Adipose tissue (tissue), 3 donors: Measurements from ENCODE around the gene DCLK1. TPM values are rescaled to one million over a fixed set of nuclear protein-coding genes. Genes with fewer than 3 reads are reported as not detected.
"Not testable (repeated sequence)": the region's sequence is repeated elsewhere in the genome, so short reads cannot be mapped to it uniquely, and the experiment has no call there.

Source experiments
- H3K27ac ChIP-seq: one replicate; pipeline ENCODE4 v1.5.1; 2013; ENCODE audit warnings: low read depth, low read length
- WGBS, 3 donors: extraction: QIAGEN DNeasy Blood & Tissue Kit; methylation state at CpG; one replicate each; pipeline ENCODE4 v1.1.7; 2013; 5-methylcytosine and 5-hydroxymethylcytosine counted together
- polyA plus RNA-seq, 3 donors: library from polyadenylated mRNA; stranded (reverse); fragments of 200-250 nt; gene quantifications; one replicate each; pipeline ENCODE4 v1.2.3, GENCODE V29; 2013
- donor health status: healthy with polysubstance abuse.
- donor health status: Bipolar disorder and iron deficiency.
- donor health status: healthy.

DCLK1 gene
- polyA plus RNA-seq, 3 donors: 1.2 to 113 (median 7.3) TPM

DNA sequence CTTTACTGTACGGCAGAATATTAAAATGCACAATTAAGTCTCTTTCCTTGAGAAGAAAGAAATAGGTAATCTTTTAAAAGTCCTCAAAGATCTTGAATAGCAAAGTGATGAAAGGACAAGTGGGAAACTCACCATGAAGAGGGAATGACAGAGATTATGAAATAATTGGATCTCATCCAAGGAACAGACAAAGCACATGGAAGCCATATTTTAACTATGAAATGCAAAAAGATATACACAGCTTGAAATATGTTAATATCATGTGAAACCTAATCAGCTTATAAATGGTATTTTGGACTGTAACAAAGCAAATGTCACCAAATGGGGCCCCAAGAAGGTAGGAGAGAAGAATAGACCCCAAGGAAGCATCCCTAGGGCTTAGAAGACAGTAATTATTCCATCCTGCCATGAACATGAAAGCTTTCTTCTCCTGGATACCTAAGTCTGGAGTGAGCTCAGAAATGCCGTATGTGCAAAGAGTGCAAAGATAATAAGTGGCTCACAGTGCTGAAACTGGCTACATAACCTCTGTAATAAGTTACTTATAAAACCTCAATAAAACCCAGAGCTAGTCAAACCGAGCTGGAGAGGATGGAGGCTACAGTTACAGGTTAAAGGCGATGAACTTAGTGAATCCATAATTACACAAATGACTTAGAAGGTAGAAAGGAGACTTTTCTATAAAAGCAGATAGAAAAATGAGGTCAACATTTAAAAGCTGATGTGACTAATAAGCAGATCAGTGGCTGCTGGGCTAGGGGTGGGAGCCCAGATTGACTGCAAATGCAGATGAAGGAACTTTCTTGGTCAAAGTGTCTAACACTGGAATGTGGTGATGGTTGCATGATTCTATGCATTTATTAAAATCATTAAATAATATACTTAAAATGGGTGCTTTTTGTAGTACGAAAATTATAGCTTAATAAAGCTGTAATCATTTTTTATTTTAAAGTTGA lies 34.4 kb downstream of the DCLK1 start:
- 63 to 80% (median 78%) methylated on average over 5 of the region's 5 CpGs for WGBS, 3 donors

DNA sequence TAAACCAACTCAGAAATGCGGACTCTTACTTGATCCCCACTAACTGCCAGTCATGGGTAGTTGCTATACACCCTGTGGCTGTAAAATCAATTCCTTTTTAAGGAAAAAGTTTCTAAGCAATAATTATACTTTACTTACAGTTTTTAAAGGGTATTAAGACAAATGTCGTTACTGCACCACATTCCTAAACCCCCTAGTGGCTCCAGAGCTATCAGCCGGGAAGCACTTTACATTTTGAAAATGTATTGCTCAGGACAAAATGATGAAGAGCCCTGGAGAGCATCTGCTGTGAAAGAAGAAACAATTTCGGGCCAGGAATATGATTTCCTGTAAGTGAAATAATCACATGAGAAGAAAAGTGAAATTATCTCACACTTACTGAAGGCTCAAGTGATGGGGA lies 36.7 kb downstream of the DCLK1 start:
- H3K27ac ChIP-seq: no peak overlapping the region
- 55 to 65% (median 63%) methylated on average over 4 of the region's 4 CpGs for WGBS, 3 donors

More for the DNA sequence above, 34.4 kb downstream of the DCLK1 start:
- H3K27ac ChIP-seq: no peak overlapping the region

DNA sequence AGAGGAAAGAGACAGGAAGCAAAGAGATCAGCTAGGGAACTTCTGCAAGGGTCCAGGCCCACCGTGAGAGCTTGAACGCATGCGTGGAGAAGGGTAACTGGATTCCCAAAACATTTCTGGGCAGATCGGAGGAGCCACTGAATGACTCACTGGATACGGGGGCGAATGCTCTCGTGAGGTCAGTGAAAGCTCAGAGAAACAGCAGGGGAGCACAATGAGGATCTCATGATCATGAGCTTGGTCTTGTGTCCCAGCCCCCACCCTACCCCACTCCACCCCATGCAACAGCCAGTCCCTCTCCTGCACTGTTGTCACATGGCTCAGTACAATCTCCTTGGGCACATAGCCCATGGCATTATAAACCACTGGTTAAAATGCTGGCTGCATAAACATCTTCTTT lies 40.6 kb downstream of the DCLK1 start:
- 80 to 90% (median 88%) methylated on average over 7 of the region's 7 CpGs for WGBS, 3 donors
- no peak overlapping the region for H3K27ac ChIP-seq

DNA sequence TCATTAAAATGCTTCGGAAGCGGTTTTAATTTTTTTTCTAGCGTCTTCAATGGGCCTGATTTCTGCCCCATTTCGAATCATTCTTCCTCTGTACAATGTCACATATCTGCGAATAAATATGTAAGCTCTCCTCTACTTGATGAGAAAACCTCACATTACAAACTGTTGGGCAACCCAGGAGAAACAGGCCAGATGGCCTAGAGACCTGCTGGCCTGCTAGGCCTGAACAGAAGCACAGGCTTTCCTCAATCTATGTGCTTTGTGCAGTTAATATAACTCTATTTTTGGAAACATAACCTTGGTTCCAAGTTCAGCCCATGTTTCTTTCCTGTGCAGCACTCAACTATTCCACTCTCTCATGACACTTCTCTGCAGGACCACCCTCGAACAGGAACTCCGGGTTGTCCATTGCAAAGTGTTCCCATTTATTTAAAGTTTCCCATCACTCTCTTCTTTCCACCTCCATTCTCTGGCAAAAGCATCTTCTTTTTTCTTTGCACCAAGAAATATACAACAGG lies 42.0 kb downstream of the DCLK1 start:
- no peak overlapping the region for H3K27ac ChIP-seq
- 86% methylated on average over 7 of the region's 7 CpGs for WGBS, 3 donors

DNA sequence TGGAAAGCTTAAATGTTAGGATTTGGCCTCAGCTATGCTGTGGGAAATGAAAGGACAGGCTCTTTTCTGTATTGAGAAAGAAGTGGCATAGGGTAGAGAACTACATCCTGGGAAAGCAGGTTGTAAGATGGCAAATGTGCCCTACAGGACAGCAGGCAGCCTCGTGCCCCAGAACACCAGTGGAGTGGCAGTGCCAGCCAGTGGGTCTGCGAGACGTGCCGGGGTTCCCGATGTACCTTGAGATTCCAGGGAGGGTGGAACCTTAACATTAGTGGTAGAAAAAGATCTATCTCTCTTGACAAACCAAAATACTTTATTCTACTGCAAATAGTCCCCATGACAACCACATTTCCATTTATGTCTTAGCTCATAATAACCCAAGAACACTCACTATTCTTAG lies 42.7 kb downstream of the DCLK1 start:
- WGBS, 3 donors: 88 to 95% (median 90%) methylated on average over 5 of the region's 5 CpGs
- no peak overlapping the region for H3K27ac ChIP-seq

DNA sequence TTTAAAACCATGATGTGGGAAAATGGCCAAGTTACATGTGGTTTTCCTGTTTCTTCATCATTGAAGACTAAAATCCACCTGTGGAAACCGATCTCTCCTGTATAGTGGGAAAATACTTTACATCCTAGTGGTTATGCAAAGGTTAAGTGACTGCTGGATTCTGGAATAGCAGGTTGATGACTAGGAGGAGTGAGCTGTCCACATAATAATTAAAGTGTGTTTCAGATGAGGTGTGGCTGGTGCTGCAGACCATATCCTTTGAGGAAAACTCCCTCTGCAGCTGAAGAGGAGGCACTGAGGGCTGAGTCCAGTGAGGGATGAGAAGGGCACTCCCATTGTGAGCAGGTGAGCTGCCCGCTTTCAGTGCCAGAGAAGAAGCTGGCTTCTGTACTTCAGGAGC lies 43.2 kb downstream of the DCLK1 start:
- WGBS, 3 donors: 73 to 94% (median 86%) methylated on average over 2 of the region's 2 CpGs
- no peak overlapping the region for H3K27ac ChIP-seq

DNA sequence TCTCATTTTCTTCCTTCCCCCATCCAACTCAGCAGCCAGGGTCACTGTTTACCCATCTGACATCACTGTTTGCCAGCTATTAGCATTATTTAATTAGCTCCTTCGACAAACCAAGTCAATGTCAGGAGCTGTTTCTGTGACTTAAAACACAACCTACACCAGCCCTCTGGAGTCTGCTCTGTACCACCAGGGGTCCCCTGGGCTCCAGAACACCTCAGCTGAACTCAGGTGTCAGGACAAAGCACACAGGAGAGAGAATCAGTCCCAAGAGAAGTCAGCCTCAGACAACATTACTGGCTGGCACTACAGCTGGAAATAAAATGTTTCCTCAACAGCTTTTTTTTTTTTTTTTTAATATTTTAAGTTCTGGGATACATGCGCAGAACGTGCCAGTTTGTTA lies 45.1 kb downstream of the DCLK1 start:
- no peak overlapping the region for H3K27ac ChIP-seq
- WGBS, 3 donors: 65 to 74% (median 71%) methylated on average over 3 of the region's 3 CpGs

DNA sequence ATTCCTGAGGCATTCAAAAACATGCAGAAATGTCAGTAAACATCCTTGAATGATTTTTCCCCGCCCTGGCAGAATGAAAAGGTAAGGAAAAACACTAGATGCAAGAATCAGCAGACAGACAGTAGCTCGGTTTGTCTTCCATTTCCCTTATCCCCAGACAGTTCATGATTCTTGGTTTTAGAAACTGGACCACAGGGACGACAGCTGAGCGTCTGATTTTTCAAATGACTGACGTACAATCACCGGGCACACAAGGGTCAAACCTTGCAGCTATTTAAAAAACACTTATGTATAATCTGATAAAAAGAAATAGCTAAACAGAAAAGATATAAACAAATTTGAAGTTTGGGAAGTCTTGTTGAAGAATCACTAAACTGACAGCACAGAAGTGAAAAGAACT lies 47.1 kb downstream of the DCLK1 start:
- no peak overlapping the region for H3K27ac ChIP-seq
- WGBS, 3 donors: 70 to 76% (median 71%) methylated on average over 6 of the region's 6 CpGs

DNA sequence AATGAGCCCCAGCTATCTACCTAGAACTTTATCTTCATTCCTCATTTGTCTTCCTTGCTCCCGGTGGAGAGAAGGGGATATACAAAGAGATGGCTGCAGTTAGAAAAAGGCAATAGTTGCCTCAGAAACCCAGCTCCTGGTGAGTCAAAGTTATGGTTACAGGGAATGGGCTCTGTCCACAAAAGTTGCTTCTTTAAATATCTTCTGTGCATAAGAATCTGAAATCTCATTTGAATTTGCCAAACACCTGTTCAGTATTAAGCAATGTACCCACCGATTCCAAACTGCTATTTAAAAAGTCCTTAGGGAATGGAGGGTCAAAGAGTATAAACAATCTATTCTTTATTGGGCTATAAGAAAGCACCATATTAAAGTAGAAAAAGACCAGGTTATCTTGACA lies 48.4 kb downstream of the DCLK1 start:
- WGBS, 3 donors: 60 to 69% (median 63%) methylated on average over 2 of the region's 2 CpGs
- no peak overlapping the region for H3K27ac ChIP-seq

DNA sequence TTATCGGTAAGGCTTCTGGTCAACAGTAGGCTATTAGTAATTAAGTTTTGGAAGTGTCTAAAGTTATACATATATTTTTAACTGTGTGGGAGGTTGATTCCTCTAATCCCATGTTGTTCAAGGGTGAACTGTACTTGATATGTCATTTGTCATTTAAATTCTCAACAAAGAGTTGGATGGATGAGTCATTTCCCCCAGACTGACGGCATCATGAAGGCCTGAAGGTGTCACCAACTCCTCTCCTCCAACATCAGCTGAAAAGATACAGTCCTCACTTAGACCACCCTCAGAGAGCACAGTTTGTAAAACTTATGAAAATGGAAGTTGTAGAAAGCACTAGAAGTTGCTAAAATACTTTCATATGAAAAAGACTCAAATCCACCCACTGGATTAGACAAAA lies 48.8 kb downstream of the DCLK1 start:
- 76 to 85% (median 77%) methylated on average over 2 of the region's 2 CpGs for WGBS, 3 donors
- H3K27ac ChIP-seq: no peak overlapping the region

DNA sequence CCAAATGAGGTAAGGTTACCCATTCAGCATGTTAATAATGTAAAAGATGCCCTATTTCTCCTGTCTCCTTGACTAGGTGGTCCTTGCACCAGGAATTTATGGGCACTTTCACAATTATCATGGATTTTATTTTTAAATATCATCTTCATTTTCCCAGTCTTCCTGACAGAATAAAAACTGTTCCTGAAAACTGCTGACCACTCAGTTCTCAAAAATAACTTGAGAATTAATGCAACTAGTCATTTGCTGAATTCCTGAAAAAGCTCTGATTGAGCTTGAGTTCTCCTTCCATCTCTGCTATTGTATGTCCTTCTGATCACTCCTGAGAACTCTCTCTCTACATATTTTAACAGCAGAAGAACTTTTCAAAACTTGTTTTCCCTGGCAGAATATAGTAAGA lies 55.0 kb downstream of the DCLK1 start:
- no peak overlapping the region for H3K27ac ChIP-seq

DNA sequence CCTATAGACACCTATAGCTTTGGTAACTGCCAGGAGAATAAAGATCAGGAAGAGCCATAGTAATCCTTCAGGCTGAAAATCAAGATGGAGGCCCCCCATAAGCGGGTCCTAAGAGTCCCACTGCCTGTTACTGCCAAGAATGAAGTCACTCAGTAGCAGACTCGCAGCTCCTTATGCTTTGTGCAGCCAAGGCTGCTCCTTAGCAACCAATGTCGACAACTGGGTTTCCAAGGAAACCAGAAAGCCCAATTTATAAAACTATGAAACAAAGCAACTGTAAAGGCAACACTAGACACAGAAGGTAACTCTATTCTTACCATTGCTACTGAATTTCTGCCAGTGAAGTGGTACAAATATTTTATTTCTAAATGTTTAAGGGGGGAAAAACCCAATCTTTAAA lies 56.5 kb downstream of the DCLK1 start:
- WGBS, 3 donors: 33 to 52% (median 44%) methylated on average over 3 of the region's 3 CpGs

DNA sequence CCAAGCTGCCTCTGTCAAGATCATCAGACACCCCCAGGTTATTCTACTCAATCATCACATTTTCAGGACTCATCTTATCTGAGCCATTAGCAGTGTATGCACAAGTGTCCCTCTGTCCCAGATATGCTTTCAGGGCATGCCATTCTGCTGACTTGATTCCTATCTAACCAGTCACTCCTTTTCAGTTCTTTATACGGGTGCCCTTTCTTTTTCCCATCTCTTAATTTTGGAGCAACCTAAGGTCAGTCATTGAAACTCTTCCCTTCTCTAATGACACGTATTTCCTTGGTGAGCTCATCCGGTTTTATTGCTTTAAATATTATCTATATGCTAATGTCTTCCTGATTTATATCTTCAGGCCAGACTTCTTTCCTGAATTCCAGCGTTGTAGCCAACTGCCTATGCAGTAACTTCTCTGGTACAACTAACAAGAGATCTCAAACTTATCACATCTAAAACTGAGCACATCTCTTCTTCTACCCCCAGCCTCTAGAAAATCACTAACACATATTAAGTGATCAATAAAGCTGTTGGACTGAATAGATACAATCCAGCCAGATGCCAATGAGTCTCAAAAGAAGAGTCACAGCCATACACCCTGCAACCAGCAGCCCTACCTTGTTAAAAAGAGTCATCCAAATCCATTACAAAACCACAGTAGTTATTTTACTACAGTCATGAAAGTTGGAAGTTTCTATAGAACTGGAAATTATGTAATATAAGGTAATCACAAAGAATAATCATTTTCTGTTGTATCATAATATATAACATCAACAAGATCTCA lies 58.8 kb downstream of the DCLK1 start:
- no peak overlapping the region for H3K27ac ChIP-seq
- WGBS, 3 donors: 54 to 74% (median 69%) methylated on average over 4 of the region's 4 CpGs

More for the DNA sequence above, 56.5 kb downstream of the DCLK1 start:
- H3K27ac ChIP-seq: no peak overlapping the region

DNA sequence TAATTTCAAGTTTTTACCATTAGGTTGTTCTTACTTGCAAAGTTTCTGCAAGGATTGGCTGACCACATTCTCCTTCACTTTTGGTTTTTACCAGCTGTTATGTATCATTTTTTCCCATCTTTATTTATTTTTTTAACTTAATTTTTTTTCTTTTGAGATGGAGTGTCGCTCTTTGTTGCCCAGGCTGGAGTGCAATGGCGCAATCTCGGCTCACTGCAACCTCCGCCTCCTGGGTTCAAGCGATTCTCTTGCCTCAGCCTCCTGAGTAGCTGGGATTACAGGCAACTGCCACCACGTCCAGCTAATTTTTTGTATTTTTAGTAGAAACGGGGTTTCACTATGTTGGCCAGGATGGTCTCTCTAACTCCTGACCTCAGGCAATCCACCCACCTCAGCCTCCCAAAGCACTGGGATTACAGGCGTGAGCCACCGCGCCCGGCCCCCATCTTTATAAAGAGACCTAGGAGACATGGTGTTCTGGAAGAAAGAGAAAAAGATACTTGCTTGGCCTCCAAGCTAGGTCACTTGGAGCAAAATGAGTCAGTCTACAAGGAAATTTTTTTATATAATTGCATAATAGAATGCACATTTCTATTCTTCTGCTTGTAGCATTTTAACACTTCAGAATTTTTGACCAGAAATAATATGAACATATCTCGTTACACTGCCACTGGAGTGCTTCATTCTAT lies 60.5 kb downstream of the DCLK1 start:
- 63 to 80% (median 74%) methylated on average over 12 of the region's 12 CpGs for WGBS, 3 donors
- H3K27ac ChIP-seq: not testable (repeated sequence)

DNA sequence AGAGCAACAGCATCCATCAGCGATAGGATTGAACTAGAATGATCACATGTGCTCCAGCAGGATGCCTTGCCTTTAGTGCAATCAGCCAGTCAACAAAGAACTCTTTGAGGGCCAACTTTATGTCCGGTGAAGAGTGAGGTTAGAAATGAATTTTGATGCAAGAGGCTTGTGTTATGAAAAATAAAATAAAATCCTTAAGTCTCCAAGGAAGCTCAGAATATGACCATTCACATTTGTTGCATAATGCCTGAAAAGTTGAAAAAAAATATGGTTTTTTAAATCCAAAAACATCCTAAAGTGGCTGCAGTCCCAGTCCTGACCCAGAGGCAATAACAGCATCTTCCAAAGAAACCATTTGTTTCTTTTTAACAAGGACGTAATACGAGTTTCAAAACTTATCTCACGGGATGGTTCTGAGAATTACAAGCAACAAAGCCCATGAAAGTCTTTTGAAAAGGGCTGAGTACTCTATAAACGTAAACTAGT lies 61.3 kb downstream of the DCLK1 start:
- H3K27ac ChIP-seq: no peak overlapping the region
- 57 to 74% (median 62%) methylated on average over 6 of the region's 6 CpGs for WGBS, 3 donors

DNA sequence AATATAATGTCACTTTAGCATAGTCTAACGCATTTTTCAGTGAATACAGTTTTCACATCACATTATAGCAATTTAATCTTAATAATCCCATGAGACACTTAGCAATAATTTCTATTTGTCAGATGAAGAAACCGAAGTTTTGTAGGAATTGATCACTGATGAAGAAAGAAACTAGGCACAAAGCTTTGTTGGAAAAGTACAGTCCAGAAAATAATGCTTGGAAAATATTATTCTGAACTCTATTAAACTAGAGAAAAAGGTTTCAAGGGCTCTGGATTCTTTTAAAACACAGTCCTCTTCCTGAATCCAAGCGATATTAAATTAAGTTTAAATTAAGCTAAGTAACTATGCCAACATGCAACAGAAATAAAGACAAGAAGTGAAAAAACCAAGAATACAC lies 62.2 kb downstream of the DCLK1 start:
- 64 to 74% (median 67%) methylated on average over 3 of the region's 3 CpGs for WGBS, 3 donors
- H3K27ac ChIP-seq: no peak overlapping the region

DNA sequence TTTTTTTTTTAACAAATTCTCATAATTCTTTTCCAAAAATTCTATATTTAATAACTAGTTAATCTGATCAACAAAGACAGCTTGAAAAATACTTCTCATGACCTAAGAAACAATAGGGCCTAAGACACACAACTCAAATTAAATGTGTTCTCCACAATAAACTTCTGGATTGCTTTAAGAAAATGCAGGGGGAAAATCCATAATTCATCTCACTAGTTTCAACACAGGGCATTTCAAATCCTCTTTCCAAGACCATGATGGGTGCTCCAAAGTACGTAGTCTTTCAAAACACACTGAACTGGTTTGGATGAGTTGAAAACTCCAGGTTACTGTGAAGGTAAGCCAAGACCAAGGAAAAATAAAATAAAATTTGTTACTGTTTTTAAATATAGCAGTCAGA lies 62.6 kb downstream of the DCLK1 start:
- no peak overlapping the region for H3K27ac ChIP-seq
- WGBS, 3 donors: 65 to 85% (median 74%) methylated on average over 1 of the region's 1 CpG

DNA sequence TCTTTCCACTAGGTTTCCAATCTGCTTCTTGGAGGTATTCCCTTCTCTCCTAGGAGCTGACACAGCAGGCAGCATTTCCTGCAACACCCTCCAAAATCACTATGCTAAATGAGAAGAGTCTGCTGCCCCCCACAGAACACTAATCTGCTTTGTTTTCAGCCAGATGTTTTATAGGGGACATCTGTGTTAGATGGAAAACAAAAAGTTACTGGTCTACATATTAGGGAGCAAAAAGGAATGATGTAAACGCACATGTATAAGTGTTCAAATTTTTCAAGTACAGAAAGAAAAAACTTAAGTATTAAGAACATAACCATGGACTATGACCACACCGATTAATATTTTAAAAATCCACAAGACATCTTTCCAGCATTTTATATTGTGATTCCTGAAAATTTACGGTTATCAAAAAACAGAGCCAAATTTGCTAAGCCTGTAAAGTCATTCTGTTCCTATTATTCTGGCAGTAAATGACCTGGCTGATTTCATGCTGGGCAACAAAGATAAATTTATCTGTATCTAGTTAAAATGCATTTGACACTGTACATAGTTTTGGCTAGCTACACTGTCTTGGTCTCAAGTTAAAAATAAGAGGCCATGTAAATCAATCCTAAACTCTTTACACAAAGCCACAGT lies 63.3 kb downstream of the DCLK1 start:
- 51 to 71% (median 58%) methylated on average over 3 of the region's 3 CpGs for WGBS, 3 donors
- no peak overlapping the region for H3K27ac ChIP-seq
